BLaER1 treated with 17β-estradiol and CSF1 and Interleukin-3, amounts not matched to agents 10 nM and 100 nM (cell line): ENCODE measurements around the gene DMD.

Experiments
- H3K27ac ChIP-seq, 11 experiments: shearing (Covaris generic); formaldehyde crosslinking; 2 replicates each; pipeline ENCODE4 v1.8.1; 2022
- H3K27me3 ChIP-seq, 11 experiments: shearing (Covaris generic); formaldehyde crosslinking; 2 replicates each; pipeline ENCODE4 v1.8.1; 2022
- H3K36me3 ChIP-seq, 11 experiments: shearing (Covaris generic); formaldehyde crosslinking; 2 replicates each; pipeline ENCODE4 v1.8.1; 2022
- H3K4me1 ChIP-seq, 10 experiments: shearing (Covaris generic); formaldehyde crosslinking; 2 replicates each; pipeline ENCODE4 v1.8.1; 2022
- H3K4me2 ChIP-seq, 11 experiments: shearing (Covaris generic); formaldehyde crosslinking; 2 replicates each; pipeline ENCODE4 v1.8.1; 2022
- H3K4me3 ChIP-seq, 10 experiments: shearing (Covaris generic); formaldehyde crosslinking; 2 replicates each; pipeline ENCODE4 v1.8.1; 2022
- H3K9ac ChIP-seq, 11 experiments: shearing (Covaris generic); formaldehyde crosslinking; 2 replicates each; pipeline ENCODE4 v1.8.1; 2022
- H3K9me3 ChIP-seq, 11 experiments: shearing (Covaris generic); formaldehyde crosslinking; replicated peaks in 1 of 11; 2 replicates each; pipeline ENCODE4 v1.8.1; 2022
- H4K20me1 ChIP-seq, 11 experiments: shearing (Covaris generic); formaldehyde crosslinking; 2 replicates each; pipeline ENCODE4 v1.8.1; 2022
- Cebpa-rat ChIP-seq, 11 experiments: shearing (Covaris generic); IDR thresholded peaks; 2 replicates each; pipeline ENCODE4 v1.8.1; 2022

The DMD gene

DNA sequence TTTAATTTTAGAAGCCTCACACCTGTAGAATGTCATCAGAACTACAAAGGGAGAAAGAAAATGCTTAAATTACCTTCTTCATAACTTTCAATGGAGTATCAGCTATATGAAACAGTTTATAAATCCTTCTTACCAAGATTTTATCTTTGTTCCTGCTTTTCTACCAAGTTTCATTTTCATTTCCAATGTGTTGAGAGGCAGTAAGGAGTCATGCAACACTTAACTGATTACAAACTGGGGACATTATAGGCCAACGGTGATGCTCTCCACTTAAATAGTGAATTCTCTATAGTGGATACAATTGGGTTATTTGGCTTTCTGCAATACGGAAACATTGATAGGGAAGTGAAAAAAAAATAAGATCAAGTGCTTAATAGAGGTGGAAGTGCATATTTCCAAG lies 1994.3 kb downstream of the DMD start:
- H3K4me2 ChIP-seq, result peak overlapping the region in 7 of 11 experiments; percentile 16 to 54 (median 30); a peak in 12 of 22 replicates
- no peaks in the 10 kb centered on the region; a peak in 1 of 22 replicates for H3K36me3 ChIP-seq
- H3K27me3 ChIP-seq, result peaks cover 84 to 100% (median 98%) of the 10 kb centered on the region in 11 experiments
- peaks cover 24 to 49% (median 35%) of the 10 kb centered on the region in 10 experiments; a peak in 19 of 20 replicates for H3K4me1 ChIP-seq
- TF ChIP-seq Cebpa-rat (IDR thresholded peaks at IDR 0.05), result no peak
- no peak overlapping the region for H3K4me3 ChIP-seq
- H3K9me3 ChIP-seq, result peaks cover 0 to 12% (median 6%) of the 10 kb centered on the region in 11 experiments; a peak in 6 of 22 replicates
- H3K27ac ChIP-seq, result peak overlapping the region in 6 of 11 experiments; percentile 2 to 33 (median 22); a peak in 7 of 22 replicates
- H4K20me1 ChIP-seq, result peaks cover 0 to 11% (median 0%) of the 10 kb centered on the region in 11 experiments; a peak in 2 of 22 replicates
- H3K9ac ChIP-seq, result no peak overlapping the region

GRCh38 chrX:31215277-31215815 lies 1996.0 kb downstream of the DMD start:
- Histone ChIP-seq H3K9me3 (peaks cover 0 to 10% (median 6%) of the 10 kb centered on the region in 11 experiments; a peak in 5 of 22 replicates), H3K4me3 (no peak overlapping the region), H3K9ac (no peak overlapping the region), H3K4me2 (no peak overlapping the region), H3K36me3 (no peaks in the 10 kb centered on the region), H3K4me1 (peaks cover 25 to 43% (median 34%) of the 10 kb centered on the region in 10 experiments; a peak in 19 of 20 replicates), H3K27ac (no peak overlapping the region), H4K20me1 (peaks cover 0 to 11% (median 0%) of the 10 kb centered on the region in 11 experiments; a peak in 2 of 22 replicates), H3K27me3 (peaks cover 84 to 100% (median 99%) of the 10 kb centered on the region in 11 experiments)
- TF ChIP-seq Cebpa-rat (IDR thresholded peaks at IDR 0.05), result no peak

GRCh38 chrX:31213941-31214340 lies 1997.4 kb downstream of the DMD start:
- peaks cover 21 to 43% (median 31%) of the 10 kb centered on the region in 10 experiments; a peak in 18 of 20 replicates for H3K4me1 ChIP-seq
- H3K4me2 ChIP-seq, result peak overlapping the region in 4 of 11 experiments; percentile 1 to 18 (median 4); a peak in 4 of 22 replicates
- H3K9me3 ChIP-seq, result peaks cover 0 to 4% (median 0%) of the 10 kb centered on the region in 11 experiments; a peak in 2 of 22 replicates
- no peak overlapping the region for H3K4me3 ChIP-seq
- H3K27me3 ChIP-seq, result peaks cover 84 to 100% (median 99%) of the 10 kb centered on the region in 11 experiments
- H3K27ac ChIP-seq, result no peak overlapping the region
- peaks cover 0 to 6% (median 0%) of the 10 kb centered on the region in 11 experiments; a peak in 4 of 22 replicates for H3K36me3 ChIP-seq
- peaks cover 0 to 11% (median 0%) of the 10 kb centered on the region in 11 experiments; a peak in 1 of 22 replicates for H4K20me1 ChIP-seq
- H3K9ac ChIP-seq, result no peak overlapping the region
- no peak for TF ChIP-seq Cebpa-rat (IDR thresholded peaks at IDR 0.05)

- Histone ChIP-seq H3K4me1 (peaks cover 21 to 43% (median 31%) of the 10 kb centered on the region in 10 experiments; a peak in 18 of 20 replicates), H3K27ac (no peak overlapping the region), H4K20me1 (peaks cover 0 to 11% (median 0%) of the 10 kb centered on the region in 11 experiments; a peak in 1 of 22 replicates), H3K9me3 (peaks cover 0 to under 1% (median 0%) of the 10 kb centered on the region in 11 experiments; a peak in 1 of 22 replicates), H3K4me3 (no peak overlapping the region), H3K9ac (no peak overlapping the region), H3K27me3 (peaks cover 84 to 100% (median 99%) of the 10 kb centered on the region in 11 experiments), H3K4me2 (peak overlapping the region in 7 of 11 experiments; percentile 1 to 24 (median 6); a peak in 6 of 22 replicates), H3K36me3 (peaks cover 0 to 15% (median 0%) of the 10 kb centered on the region in 11 experiments; a peak in 5 of 22 replicates)
- TF ChIP-seq Cebpa-rat (IDR thresholded peaks at IDR 0.05), result no peak
Observed at GRCh38 chrX:31212856-31213748, 1998.2 kb downstream of the DMD start.

- H3K9ac ChIP-seq, result no peak overlapping the region
- H3K4me3 ChIP-seq, result no peak overlapping the region
- H3K4me2 ChIP-seq, result no peak overlapping the region
- no peak overlapping the region for H3K27ac ChIP-seq
- peaks cover 0 to 29% (median 6%) of the 10 kb centered on the region in 11 experiments; a peak in 9 of 22 replicates for H3K36me3 ChIP-seq
- H3K4me1 ChIP-seq, result peaks cover 7 to 34% (median 22%) of the 10 kb centered on the region in 10 experiments; a peak in 16 of 20 replicates
- H3K9me3 ChIP-seq, result peaks cover 0 to 6% (median 0%) of the 10 kb centered on the region in 11 experiments; a peak in 2 of 22 replicates
- TF ChIP-seq Cebpa-rat (IDR thresholded peaks at IDR 0.05), result no peak
- H3K27me3 ChIP-seq, result peaks cover 93 to 100% (median 97%) of the 10 kb centered on the region in 11 experiments
- H4K20me1 ChIP-seq, result peaks cover 0 to 3% (median 0%) of the 10 kb centered on the region in 11 experiments; a peak in 1 of 22 replicates
Observed at GRCh38 chrX:31209005-31209628, 2002.2 kb downstream of the DMD start.

DNA sequence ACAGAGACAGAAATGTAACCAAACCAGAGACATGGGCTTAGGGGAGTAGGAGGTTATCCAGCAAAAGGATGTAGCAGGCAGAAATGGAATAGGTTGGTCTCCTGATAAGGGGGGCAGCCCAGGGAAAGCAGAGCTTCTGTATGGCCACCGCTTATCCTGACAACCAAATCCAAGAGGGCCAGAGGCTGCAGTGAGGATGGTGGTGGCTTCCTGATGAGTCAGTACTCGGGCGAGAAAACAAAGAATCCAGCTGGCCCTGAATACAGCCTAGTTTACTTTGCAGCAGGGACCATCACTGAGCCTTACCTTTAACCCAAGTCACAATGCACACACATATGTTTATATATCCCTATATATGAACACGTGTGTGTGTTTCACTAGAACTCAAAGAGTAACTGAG lies 2009.8 kb downstream of the DMD start:
- Histone ChIP-seq H3K9me3 (peaks cover 0 to 12% (median 8%) of the 10 kb centered on the region in 11 experiments; a peak in 7 of 22 replicates), H4K20me1 (peaks cover 0 to 4% (median 0%) of the 10 kb centered on the region in 11 experiments; a peak in 2 of 22 replicates), H3K4me3 (no peak overlapping the region), H3K27ac (no peak overlapping the region), H3K4me2 (no peak overlapping the region), H3K36me3 (peaks cover 0 to 44% (median 8%) of the 10 kb centered on the region in 11 experiments; a peak in 10 of 22 replicates), H3K9ac (no peak overlapping the region), H3K4me1 (no peaks in the 10 kb centered on the region), H3K27me3 (peaks cover 72 to 100% (median 98%) of the 10 kb centered on the region in 11 experiments)
- no peak for TF ChIP-seq Cebpa-rat (IDR thresholded peaks at IDR 0.05)

DNA sequence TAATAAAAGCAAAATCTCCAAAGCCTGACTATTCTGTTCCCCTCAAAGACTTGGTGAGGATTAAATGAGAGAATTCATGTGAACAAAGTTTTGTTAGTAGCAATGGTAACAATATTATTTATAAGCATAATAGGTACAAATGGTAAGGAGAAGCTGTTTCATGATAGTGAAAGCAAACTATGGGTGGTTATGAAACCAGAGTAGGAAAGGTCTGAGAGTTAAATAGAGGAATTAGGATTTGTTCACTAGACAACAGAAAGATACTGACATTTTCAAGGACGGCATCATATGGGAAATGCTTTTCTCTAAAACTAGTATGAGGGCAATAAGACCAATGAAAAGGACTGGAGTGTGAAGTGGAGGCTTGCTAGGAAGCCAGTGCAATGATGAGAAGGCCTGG lies 2010.9 kb downstream of the DMD start:
- H3K4me2 ChIP-seq, result no peak overlapping the region

GRCh38 chrX:31199840-31200114 lies 2011.6 kb downstream of the DMD start:
- Histone ChIP-seq H3K4me3 (no peak overlapping the region), H3K9ac (no peak overlapping the region), H3K9me3 (peaks cover 0 to 13% (median 8%) of the 10 kb centered on the region in 11 experiments; a peak in 8 of 22 replicates), H3K27me3 (peaks cover 72 to 100% (median 98%) of the 10 kb centered on the region in 11 experiments), H3K4me2 (no peak overlapping the region), H3K4me1 (peaks cover 0 to 4% (median 0%) of the 10 kb centered on the region in 10 experiments; a peak in 1 of 20 replicates), H3K27ac (no peak overlapping the region), H3K36me3 (peaks cover 0 to 44% (median 8%) of the 10 kb centered on the region in 11 experiments; a peak in 10 of 22 replicates), H4K20me1 (peaks cover 0 to 4% (median 0%) of the 10 kb centered on the region in 11 experiments; a peak in 2 of 22 replicates)
- no peak for TF ChIP-seq Cebpa-rat (IDR thresholded peaks at IDR 0.05)

More for the DNA sequence above, 2010.9 kb downstream of the DMD start:
- H3K9me3 ChIP-seq, result peaks cover 0 to 13% (median 8%) of the 10 kb centered on the region in 11 experiments; a peak in 8 of 22 replicates
- peaks cover 0 to 44% (median 8%) of the 10 kb centered on the region in 11 experiments; a peak in 10 of 22 replicates for H3K36me3 ChIP-seq
- no peak overlapping the region for H3K27ac ChIP-seq
- H3K9ac ChIP-seq, result no peak overlapping the region
- no peak overlapping the region for H3K4me3 ChIP-seq
- H3K4me1 ChIP-seq, result 0 out of 20 replicates have a peak, but pooled peaks cover 0 to 3% (median 0%) of the 10 kb centered on the region in 10 experiments
- TF ChIP-seq Cebpa-rat (IDR thresholded peaks at IDR 0.05), result no peak
- H3K27me3 ChIP-seq, result peaks cover 72 to 100% (median 98%) of the 10 kb centered on the region in 11 experiments
- peaks cover 0 to 4% (median 0%) of the 10 kb centered on the region in 11 experiments; a peak in 2 of 22 replicates for H4K20me1 ChIP-seq
